GM12878 (cell line): Measurements from ENCODE around the gene CCDC117. TPM values are rescaled to one million over a fixed set of nuclear protein-coding genes. Genes with fewer than 3 reads are reported as not detected.

Source experiments
- CREM ChIP-seq: IDR thresholded peaks from 2 replicates; pipeline ENCODE4 v1.6.1; 2014; ENCODE audit warnings: antibody characterized with exemption, low read depth
- DPF2 ChIP-seq: fragments of 450-650 bp; IDR thresholded peaks from 2 replicates; pipeline ENCODE4 v1.6.1; 2017; ENCODE audit warnings: mild to moderate bottlenecking
- FOXK2 ChIP-seq: fragments of 450-650 bp; IDR thresholded peaks from 2 replicates; pipeline ENCODE4 v1.6.1; 2017; ENCODE audit warnings: mild to moderate bottlenecking, moderate library complexity
- HCFC1 ChIP-seq: fragments of 150-350 bp; IDR thresholded peaks from 2 replicates; pipeline ENCODE4 v1.6.1; 2014; ENCODE audit warnings: low read length
- HDAC6 ChIP-seq: fragments of 200-600 bp; sonication (generic); IDR thresholded peaks from one replicate; pipeline ENCODE4 v1.8.0; 2017; ENCODE audit warnings: antibody characterized with exemption; ENCODE audit not compliant: unreplicated experiment
- IKZF1 ChIP-seq: fragments of 450-650 bp; conservative IDR thresholded peaks from 2 replicates; pipeline ENCODE4 v1.6.1; 2017; ENCODE audit warnings: antibody characterized with exemption, mild to moderate bottlenecking
- IRF4 ChIP-seq: IDR thresholded peaks from 2 replicates; pipeline ENCODE4 v1.6.1; 2011; ENCODE audit warnings: low read depth, low read length
- JUNB ChIP-seq: IDR thresholded peaks from 2 replicates; pipeline ENCODE4 v1.6.1; 2016; ENCODE audit warnings: antibody characterized with exemption, mild to moderate bottlenecking
- NFXL1 ChIP-seq: fragments of 450-650 bp; IDR thresholded peaks from 2 replicates; pipeline ENCODE4 v1.6.1; 2017; ENCODE audit warnings: antibody characterized with exemption, mild to moderate bottlenecking, borderline replicate concordance
- NR2F1 ChIP-seq: fragments of 450-650 bp; conservative IDR thresholded peaks from 2 replicates; pipeline ENCODE4 v1.6.1; 2017; ENCODE audit warnings: mild to moderate bottlenecking
- NRF1 ChIP-seq: conservative IDR thresholded peaks from 2 replicates; pipeline ENCODE4 v1.6.1; 2011; ENCODE audit warnings: mild to moderate bottlenecking, low read depth, low read length, improper control_type of control experiment
- RBBP5 ChIP-seq: fragments of 200-600 bp; sonication (generic); conservative IDR thresholded peaks from 2 replicates; pipeline ENCODE4 v1.6.1; 2016
- RFX5 ChIP-seq: IDR thresholded peaks from 2 replicates; pipeline ENCODE4 v1.6.1; 2011; ENCODE audit warnings: low read depth, low read length, improper control_type of control experiment
- SMAD5 ChIP-seq: IDR thresholded peaks from 2 replicates; pipeline ENCODE4 v1.6.1; 2016; ENCODE audit warnings: antibody characterized with exemption, low read depth
- TARDBP ChIP-seq: IDR thresholded peaks from 2 replicates; pipeline ENCODE4 v1.6.1; 2016; ENCODE audit warnings: borderline replicate concordance
- ZBED1 ChIP-seq: IDR thresholded peaks from 2 replicates; pipeline ENCODE4 v1.6.1; 2016; ENCODE audit warnings: borderline replicate concordance
- ZNF274 ChIP-seq: IDR thresholded peaks from one replicate; pipeline ENCODE4 v1.8.0; 2011; ENCODE audit not compliant: insufficient read length, insufficient read depth
- polyA plus RNA-seq, 11 experiments: library from polyadenylated mRNA; depleted of rRNA in 4 of 11; unstranded in 6 of 11; stranded (reverse) in 5 of 11; fragments of >200 nt; fragmentation: Nextera tagmentation in 4 of 11; fragmentation: Illumina TruSeq in 1 of 11; extraction: Ambion mirVana in 4 of 11; extraction: Trizol in 1 of 11; gene quantifications; 1 replicate in 1 of 11; 2 replicates in 10 of 11; pipeline versions ENCODE4 v1.2.1 to v1.2.3, GENCODE V29; 2011 to 2016; ENCODE audit warnings: inconsistent platforms in 2 of 11, missing spikeins in 2 of 11, low read depth in 1 of 11
- total RNA-seq, 4 experiments: library from RNA; depleted of rRNA in 3 of 4; stranded (reverse); fragments of >200 nt in 3 of 4; fragmentation: Illumina TruSeq in 1 of 4; extraction: Trizol in 1 of 4; gene quantifications; 2 replicates each; pipeline versions ENCODE4 v1.2.1 to v1.2.3, GENCODE V29; 2013 to 2021
- TF ChIP-seq, protein P1 (sequence below), 3 experiments: IDR thresholded peaks in 2 of 3; conservative IDR thresholded peaks in 1 of 3; 2 replicates each; pipeline ENCODE4 v1.5.1; 2011; ENCODE audit warnings: low read depth in 3 of 3, low read length in 3 of 3, mild to moderate bottlenecking in 3 of 3, control low read depth in 2 of 3, moderate library complexity in 2 of 3, inconsistent platforms in 1 of 3, mixed read lengths in 1 of 3; ENCODE audit not compliant: control insufficient read depth in 2 of 3, insufficient read depth in 1 of 3; ENCODE audit errors: extremely low read depth in 1 of 3
- TF ChIP-seq, protein P2 (sequence below): fragments of 450-650 bp; IDR thresholded peaks from 2 replicates; pipeline ENCODE4 v1.6.1; 2016; ENCODE audit warnings: mild to moderate bottlenecking, moderate library complexity, borderline replicate concordance
- TF ChIP-seq, protein P3 (sequence below): fragments of 150-350 bp; IDR thresholded peaks from 2 replicates; pipeline ENCODE4 v1.6.1; 2014; ENCODE audit warnings: mild to moderate bottlenecking, low read depth, low read length
- TF ChIP-seq, protein P4 (sequence below): IDR thresholded peaks from 2 replicates; pipeline ENCODE4 v1.6.1; 2012; ENCODE audit warnings: low read depth, low read length, improper control_type of control experiment
- TF ChIP-seq, protein P5 (sequence below): IDR thresholded peaks from 2 replicates; pipeline ENCODE4 v1.6.1; 2012; ENCODE audit warnings: low read depth, low read length, improper control_type of control experiment

The CCDC117 gene
- total and polyA plus RNA-seq, 10 of the 15 experiments (the other 5 are each of a cell fraction or from before 2014, with no cell fraction given) = 6.3 to 32.2 (median 20.6) TPM

DNA sequence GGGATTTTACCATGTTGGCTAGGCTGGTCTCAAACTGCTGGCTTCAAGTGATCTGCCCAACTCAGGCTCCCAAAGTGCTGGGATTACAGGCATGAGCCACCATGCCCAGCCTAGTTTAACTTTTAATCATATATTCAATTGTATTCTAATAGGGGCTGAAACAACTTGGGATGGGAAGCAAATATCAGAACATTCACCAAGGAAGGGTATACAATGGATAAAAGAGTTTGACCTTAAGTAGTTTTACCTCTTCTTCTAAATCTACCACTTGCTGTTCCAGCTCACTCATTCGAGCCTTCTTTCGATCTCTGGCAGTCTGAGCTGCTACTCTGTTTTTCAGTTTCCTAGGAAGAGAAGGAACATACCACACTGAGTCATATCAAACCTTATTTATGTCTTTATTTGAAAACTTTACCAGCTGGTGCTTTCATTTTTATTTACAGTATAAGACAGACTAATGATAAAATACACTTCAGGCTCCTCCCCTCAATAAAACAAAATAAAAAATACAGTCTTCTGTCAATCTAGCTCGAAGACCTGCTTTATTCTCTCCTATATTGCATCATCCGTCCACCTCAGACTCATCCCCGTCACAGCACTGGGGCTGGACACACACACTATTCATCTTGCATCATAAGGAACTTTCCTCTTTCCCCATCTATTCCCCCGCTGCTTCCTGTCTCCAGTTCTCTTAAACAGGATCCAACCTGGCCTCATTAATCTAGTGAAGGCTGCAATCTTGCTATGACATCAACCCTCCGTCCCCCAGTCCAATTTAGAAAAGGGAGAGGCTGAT, 26.5 kb downstream of the CCDC117 start (continued):
- TF ChIP-seq, protein P1, sequence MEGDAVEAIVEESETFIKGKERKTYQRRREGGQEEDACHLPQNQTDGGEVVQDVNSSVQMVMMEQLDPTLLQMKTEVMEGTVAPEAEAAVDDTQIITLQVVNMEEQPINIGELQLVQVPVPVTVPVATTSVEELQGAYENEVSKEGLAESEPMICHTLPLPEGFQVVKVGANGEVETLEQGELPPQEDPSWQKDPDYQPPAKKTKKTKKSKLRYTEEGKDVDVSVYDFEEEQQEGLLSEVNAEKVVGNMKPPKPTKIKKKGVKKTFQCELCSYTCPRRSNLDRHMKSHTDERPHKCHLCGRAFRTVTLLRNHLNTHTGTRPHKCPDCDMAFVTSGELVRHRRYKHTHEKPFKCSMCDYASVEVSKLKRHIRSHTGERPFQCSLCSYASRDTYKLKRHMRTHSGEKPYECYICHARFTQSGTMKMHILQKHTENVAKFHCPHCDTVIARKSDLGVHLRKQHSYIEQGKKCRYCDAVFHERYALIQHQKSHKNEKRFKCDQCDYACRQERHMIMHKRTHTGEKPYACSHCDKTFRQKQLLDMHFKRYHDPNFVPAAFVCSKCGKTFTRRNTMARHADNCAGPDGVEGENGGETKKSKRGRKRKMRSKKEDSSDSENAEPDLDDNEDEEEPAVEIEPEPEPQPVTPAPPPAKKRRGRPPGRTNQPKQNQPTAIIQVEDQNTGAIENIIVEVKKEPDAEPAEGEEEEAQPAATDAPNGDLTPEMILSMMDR (IDR thresholded peaks at IDR 0.05 in 2 of 3, conservative IDR thresholded peaks at IDR 0.05 in 1 of 3; ENCODE audit: control insufficient read depth in 2 of 3, extremely low read depth in 1 of 3, insufficient read depth in 1 of 3, low read depth in 3 of 3, low read length in 3 of 3) = no peak
- no peak for TF ChIP-seq NFXL1
- no peak for TF ChIP-seq HCFC1
- TF ChIP-seq NR2F1 = no peak
- no peak for TF ChIP-seq CREM
- peak; percentile 80 for TF ChIP-seq JUNB
- no peak for TF ChIP-seq HDAC6
- TF ChIP-seq, protein P2, sequence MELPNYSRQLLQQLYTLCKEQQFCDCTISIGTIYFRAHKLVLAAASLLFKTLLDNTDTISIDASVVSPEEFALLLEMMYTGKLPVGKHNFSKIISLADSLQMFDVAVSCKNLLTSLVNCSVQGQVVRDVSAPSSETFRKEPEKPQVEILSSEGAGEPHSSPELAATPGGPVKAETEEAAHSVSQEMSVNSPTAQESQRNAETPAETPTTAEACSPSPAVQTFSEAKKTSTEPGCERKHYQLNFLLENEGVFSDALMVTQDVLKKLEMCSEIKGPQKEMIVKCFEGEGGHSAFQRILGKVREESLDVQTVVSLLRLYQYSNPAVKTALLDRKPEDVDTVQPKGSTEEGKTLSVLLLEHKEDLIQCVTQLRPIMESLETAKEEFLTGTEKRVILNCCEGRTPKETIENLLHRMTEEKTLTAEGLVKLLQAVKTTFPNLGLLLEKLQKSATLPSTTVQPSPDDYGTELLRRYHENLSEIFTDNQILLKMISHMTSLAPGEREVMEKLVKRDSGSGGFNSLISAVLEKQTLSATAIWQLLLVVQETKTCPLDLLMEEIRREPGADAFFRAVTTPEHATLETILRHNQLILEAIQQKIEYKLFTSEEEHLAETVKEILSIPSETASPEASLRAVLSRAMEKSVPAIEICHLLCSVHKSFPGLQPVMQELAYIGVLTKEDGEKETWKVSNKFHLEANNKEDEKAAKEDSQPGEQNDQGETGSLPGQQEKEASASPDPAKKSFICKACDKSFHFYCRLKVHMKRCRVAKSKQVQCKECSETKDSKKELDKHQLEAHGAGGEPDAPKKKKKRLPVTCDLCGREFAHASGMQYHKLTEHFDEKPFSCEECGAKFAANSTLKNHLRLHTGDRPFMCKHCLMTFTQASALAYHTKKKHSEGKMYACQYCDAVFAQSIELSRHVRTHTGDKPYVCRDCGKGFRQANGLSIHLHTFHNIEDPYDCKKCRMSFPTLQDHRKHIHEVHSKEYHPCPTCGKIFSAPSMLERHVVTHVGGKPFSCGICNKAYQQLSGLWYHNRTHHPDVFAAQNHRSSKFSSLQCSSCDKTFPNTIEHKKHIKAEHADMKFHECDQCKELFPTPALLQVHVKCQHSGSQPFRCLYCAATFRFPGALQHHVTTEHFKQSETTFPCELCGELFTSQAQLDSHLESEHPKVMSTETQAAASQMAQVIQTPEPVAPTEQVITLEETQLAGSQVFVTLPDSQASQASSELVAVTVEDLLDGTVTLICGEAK = no peak
- peak; percentile 46; the same call in 1 of the 2 replicates for TF ChIP-seq IRF4
- no peak for TF ChIP-seq SMAD5
- TF ChIP-seq IKZF1 = 0 out of 2 replicates have a peak, but pooled peaks have one; percentile 36
- TF ChIP-seq, protein P3, sequence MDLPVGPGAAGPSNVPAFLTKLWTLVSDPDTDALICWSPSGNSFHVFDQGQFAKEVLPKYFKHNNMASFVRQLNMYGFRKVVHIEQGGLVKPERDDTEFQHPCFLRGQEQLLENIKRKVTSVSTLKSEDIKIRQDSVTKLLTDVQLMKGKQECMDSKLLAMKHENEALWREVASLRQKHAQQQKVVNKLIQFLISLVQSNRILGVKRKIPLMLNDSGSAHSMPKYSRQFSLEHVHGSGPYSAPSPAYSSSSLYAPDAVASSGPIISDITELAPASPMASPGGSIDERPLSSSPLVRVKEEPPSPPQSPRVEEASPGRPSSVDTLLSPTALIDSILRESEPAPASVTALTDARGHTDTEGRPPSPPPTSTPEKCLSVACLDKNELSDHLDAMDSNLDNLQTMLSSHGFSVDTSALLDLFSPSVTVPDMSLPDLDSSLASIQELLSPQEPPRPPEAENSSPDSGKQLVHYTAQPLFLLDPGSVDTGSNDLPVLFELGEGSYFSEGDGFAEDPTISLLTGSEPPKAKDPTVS = no peak
- TF ChIP-seq, protein P4, sequence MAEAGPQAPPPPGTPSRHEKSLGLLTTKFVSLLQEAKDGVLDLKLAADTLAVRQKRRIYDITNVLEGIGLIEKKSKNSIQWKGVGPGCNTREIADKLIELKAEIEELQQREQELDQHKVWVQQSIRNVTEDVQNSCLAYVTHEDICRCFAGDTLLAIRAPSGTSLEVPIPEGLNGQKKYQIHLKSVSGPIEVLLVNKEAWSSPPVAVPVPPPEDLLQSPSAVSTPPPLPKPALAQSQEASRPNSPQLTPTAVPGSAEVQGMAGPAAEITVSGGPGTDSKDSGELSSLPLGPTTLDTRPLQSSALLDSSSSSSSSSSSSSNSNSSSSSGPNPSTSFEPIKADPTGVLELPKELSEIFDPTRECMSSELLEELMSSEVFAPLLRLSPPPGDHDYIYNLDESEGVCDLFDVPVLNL = no peak
- TF ChIP-seq ZNF274 = no peak
- TF ChIP-seq TARDBP = no peak
- TF ChIP-seq RFX5 = no peak
- TF ChIP-seq, protein P5, sequence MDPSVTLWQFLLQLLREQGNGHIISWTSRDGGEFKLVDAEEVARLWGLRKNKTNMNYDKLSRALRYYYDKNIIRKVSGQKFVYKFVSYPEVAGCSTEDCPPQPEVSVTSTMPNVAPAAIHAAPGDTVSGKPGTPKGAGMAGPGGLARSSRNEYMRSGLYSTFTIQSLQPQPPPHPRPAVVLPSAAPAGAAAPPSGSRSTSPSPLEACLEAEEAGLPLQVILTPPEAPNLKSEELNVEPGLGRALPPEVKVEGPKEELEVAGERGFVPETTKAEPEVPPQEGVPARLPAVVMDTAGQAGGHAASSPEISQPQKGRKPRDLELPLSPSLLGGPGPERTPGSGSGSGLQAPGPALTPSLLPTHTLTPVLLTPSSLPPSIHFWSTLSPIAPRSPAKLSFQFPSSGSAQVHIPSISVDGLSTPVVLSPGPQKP = no peak
- TF ChIP-seq FOXK2 = no peak
- no peak for TF ChIP-seq DPF2
- TF ChIP-seq RBBP5 = no peak
- no peak for TF ChIP-seq NRF1
- TF ChIP-seq ZBED1 = 0 out of 2 replicates have a peak, but pooled peaks have one; percentile 26
